ENCODE results near the gene MAML2.

The MAML2 gene

DNA sequence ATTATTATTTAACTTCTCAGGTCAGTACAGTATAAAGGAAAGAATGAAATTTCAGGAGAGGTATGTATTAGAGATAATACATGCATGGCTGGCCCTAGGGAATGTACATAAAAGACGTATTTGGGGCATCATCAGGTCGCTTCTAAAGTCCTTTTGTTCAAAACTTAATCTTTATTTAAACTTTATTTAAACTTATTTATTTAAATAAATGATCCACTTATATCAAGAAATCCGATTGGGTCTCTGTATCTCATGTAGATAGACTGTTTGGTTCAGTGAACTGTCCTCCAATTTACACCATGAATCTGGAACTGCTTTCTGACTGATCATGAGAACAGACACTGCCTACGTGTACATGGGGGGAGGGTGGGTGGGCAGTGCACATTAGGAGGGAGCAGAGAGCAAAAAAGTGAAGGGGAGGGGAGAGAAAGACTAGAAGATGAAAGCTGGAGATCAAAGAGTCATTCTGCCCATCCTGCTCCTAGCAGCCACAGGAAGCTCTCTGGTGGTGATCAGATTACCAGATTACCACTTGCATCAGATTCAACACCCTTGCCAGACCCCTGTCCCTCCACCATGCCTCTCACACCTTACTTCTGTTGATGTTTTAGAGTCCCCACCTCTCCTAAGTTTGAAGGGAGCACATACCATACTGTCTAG lies 327.0 kb downstream of the MAML2 start:
- H4K91ac ChIP-seq (ENCODE audit: low read length), result no peak overlapping the region
- no peak overlapping the region for H3K23ac ChIP-seq (ENCODE audit: low read length in 2 of 2)
- H2BK12ac ChIP-seq (ENCODE audit: low read length in 2 of 2), result no peak overlapping the region
- peak overlapping the region; percentile 27 for H4K8ac ChIP-seq (ENCODE audit: low read length)
- H3K79me1 ChIP-seq (replicated peaks; ENCODE audit: low read length, poor library complexity, severe bottlenecking), result peaks cover 7% of the 10 kb centered on the region
- H3K27ac ChIP-seq (ENCODE audit: low read length, poor library complexity, severe bottlenecking), result no peak overlapping the region
- no peaks in the 10 kb centered on the region for H3K9me3 ChIP-seq (ENCODE audit: control insufficient read depth, low read length)
- no peak overlapping the region for H3K4ac ChIP-seq (ENCODE audit: low read depth in 1 of 2, low read length in 2 of 2)
- H2AFZ ChIP-seq (ENCODE audit: low read depth, low read length), result no peak overlapping the region
- no peak overlapping the region for H3K14ac ChIP-seq (ENCODE audit: low read length in 2 of 2)
- H2AK5ac ChIP-seq (ENCODE audit: low read length, severe bottlenecking), result no peak overlapping the region
- DNase-seq, result no peak
- no peak overlapping the region for H2BK15ac ChIP-seq (ENCODE audit: low read depth, poor library complexity, severe bottlenecking)
- no peak overlapping the region for H3K4me2 ChIP-seq (ENCODE audit: low read length, poor library complexity, severe bottlenecking)
- H3K9ac ChIP-seq (ENCODE audit: low read length), result no peak overlapping the region
- H3K27me3 ChIP-seq (ENCODE audit: control insufficient read depth in 1 of 2, insufficient read depth in 1 of 2, low read length in 2 of 2), result no peaks in the 10 kb centered on the region
- no peak overlapping the region for H3K4me3 ChIP-seq (ENCODE audit: insufficient read depth in 1 of 2, low read depth in 1 of 2, low read length in 2 of 2)
- H2BK120ac ChIP-seq (ENCODE audit: low read depth, low read length), result peak overlapping the region; percentile 55
- H3K18ac ChIP-seq (ENCODE audit: low read depth in 1 of 2, low read length in 2 of 2), result no peak overlapping the region
- no CpG with 5 or more reads among the region's 4 CpGs for WGBS
- no peak overlapping the region for H2BK5ac ChIP-seq (ENCODE audit: low read depth, low read length, poor library complexity, severe bottlenecking)
- H3K4me1 ChIP-seq (ENCODE audit: control insufficient read depth, insufficient read depth, low read depth, low read length), result peaks cover 10% of the 10 kb centered on the region
- H3K36me3 ChIP-seq (ENCODE audit: control insufficient read depth in 1 of 2, insufficient read depth in 2 of 2, low read depth in 1 of 2, low read length in 2 of 2), result no peaks in the 10 kb centered on the region

- Histone ChIP-seq H3K79me1 (replicated peaks; ENCODE audit: low read length, poor library complexity, severe bottlenecking) (peaks cover 6% of the 10 kb centered on the region), H2AK5ac (ENCODE audit: low read length, severe bottlenecking) (no peak overlapping the region), H2BK15ac (ENCODE audit: low read depth, poor library complexity, severe bottlenecking) (no peak overlapping the region), H2BK12ac (ENCODE audit: low read length in 2 of 2) (no peak overlapping the region), H3K9ac (ENCODE audit: low read length) (no peak overlapping the region), H3K27ac (ENCODE audit: low read length, poor library complexity, severe bottlenecking) (no peak overlapping the region), H3K4me3 (ENCODE audit: insufficient read depth in 1 of 2, low read depth in 1 of 2, low read length in 2 of 2) (no peak overlapping the region), H3K36me3 (ENCODE audit: control insufficient read depth in 1 of 2, insufficient read depth in 2 of 2, low read depth in 1 of 2, low read length in 2 of 2) (no peaks in the 10 kb centered on the region), H3K4me2 (ENCODE audit: low read length, poor library complexity, severe bottlenecking) (no peak overlapping the region), H4K8ac (ENCODE audit: low read length) (no peak overlapping the region), H3K18ac (ENCODE audit: low read depth in 1 of 2, low read length in 2 of 2) (no peak overlapping the region), H2AFZ (ENCODE audit: low read depth, low read length) (no peak overlapping the region), H2BK5ac (ENCODE audit: low read depth, low read length, poor library complexity, severe bottlenecking) (no peak overlapping the region), H2BK120ac (ENCODE audit: low read depth, low read length) (no peak overlapping the region), H3K23ac (ENCODE audit: low read length in 2 of 2) (no peak overlapping the region), H3K14ac (ENCODE audit: low read length in 2 of 2) (no peak overlapping the region), H4K91ac (ENCODE audit: low read length) (no peak overlapping the region), H3K27me3 (ENCODE audit: control insufficient read depth in 1 of 2, insufficient read depth in 1 of 2, low read length in 2 of 2) (no peaks in the 10 kb centered on the region), H3K4me1 (ENCODE audit: control insufficient read depth, insufficient read depth, low read depth, low read length) (peaks cover 10% of the 10 kb centered on the region), H3K4ac (ENCODE audit: low read depth in 1 of 2, low read length in 2 of 2) (no peak overlapping the region), H3K9me3 (ENCODE audit: control insufficient read depth, low read length) (no peaks in the 10 kb centered on the region)
- WGBS, result 11% methylated on average over 2 of the region's 3 CpGs
- peak; percentile 87 for DNase-seq
These were observed 328.8 kb downstream of the MAML2 start for GRCh38 chr11:96014217-96014616.

DNA sequence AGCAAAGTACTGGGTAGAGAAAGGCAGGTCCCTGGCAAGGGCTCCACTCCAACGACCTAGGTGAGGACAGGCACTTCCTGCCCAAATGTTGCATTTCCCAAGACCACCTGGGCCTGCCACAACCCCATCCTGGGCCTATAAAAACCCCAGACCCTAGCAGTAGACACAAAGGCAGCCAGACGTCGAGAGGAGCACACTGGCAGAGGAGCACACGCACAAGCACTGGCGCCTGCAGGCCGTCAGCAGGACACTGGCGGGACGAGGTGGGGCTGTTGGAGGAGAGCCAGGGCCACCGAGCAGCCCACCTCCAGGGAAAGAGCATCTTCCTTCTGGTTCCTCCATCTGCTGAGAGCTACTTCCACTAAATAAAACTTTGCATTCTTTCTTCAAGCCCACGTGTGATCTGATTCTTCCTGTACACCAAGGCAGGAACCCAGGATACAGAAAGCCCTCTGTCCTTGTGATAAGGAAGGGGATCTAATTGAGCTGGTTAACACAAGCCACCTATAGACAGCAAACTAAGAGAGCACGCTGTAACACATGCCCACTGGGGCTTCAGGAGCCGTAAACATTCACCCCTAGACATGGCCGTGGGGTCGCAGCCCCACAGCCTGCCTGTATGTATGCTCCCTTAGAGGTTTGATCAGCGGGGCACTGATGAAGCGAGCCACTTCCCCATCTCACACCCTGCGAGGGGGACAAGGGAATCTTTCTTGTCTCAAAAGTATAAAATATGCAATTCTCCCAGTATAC lies 329.4 kb downstream of the MAML2 start:
- H2AK5ac ChIP-seq (ENCODE audit: low read length, severe bottlenecking), result peak overlapping the region; percentile 3
- H3K23ac ChIP-seq (ENCODE audit: low read length in 2 of 2), result no peak overlapping the region
- no peak overlapping the region for H3K4me3 ChIP-seq (ENCODE audit: insufficient read depth in 1 of 2, low read depth in 1 of 2, low read length in 2 of 2)
- H2BK12ac ChIP-seq (ENCODE audit: low read length in 2 of 2), result peak overlapping the region; percentile 75 to 93
- H3K4ac ChIP-seq (ENCODE audit: low read depth in 1 of 2, low read length in 2 of 2), result peak overlapping the region; percentile 71 to 76
- no peak overlapping the region for H3K4me2 ChIP-seq (ENCODE audit: low read length, poor library complexity, severe bottlenecking)
- H4K8ac ChIP-seq (ENCODE audit: low read length), result peak overlapping the region; percentile 59
- no peak overlapping the region for H3K9ac ChIP-seq (ENCODE audit: low read length)
- H3K14ac ChIP-seq (ENCODE audit: low read length in 2 of 2), result peak overlapping the region in 1 of 2 experiments; percentile 78
- H3K79me1 ChIP-seq (replicated peaks; ENCODE audit: low read length, poor library complexity, severe bottlenecking), result peaks cover 6% of the 10 kb centered on the region
- DNase-seq, result no peak
- no peaks in the 10 kb centered on the region for H3K36me3 ChIP-seq (ENCODE audit: control insufficient read depth in 1 of 2, insufficient read depth in 2 of 2, low read depth in 1 of 2, low read length in 2 of 2)
- H3K27ac ChIP-seq (ENCODE audit: low read length, poor library complexity, severe bottlenecking), result peak overlapping the region; percentile 49
- H3K18ac ChIP-seq (ENCODE audit: low read depth in 1 of 2, low read length in 2 of 2), result peak overlapping the region; percentile 63 to 90
- H2BK120ac ChIP-seq (ENCODE audit: low read depth, low read length), result no peak overlapping the region
- H3K4me1 ChIP-seq (ENCODE audit: control insufficient read depth, insufficient read depth, low read depth, low read length), result peaks cover 10% of the 10 kb centered on the region
- H2BK5ac ChIP-seq (ENCODE audit: low read depth, low read length, poor library complexity, severe bottlenecking), result no peak overlapping the region
- H4K91ac ChIP-seq (ENCODE audit: low read length), result peak overlapping the region; percentile 78
- no peaks in the 10 kb centered on the region for H3K27me3 ChIP-seq (ENCODE audit: control insufficient read depth in 1 of 2, insufficient read depth in 1 of 2, low read length in 2 of 2)
- 77% methylated on average over 16 of the region's 17 CpGs for WGBS
- no peak overlapping the region for H2AFZ ChIP-seq (ENCODE audit: low read depth, low read length)
- no peaks in the 10 kb centered on the region for H3K9me3 ChIP-seq (ENCODE audit: control insufficient read depth, low read length)
- no peak overlapping the region for H2BK15ac ChIP-seq (ENCODE audit: low read depth, poor library complexity, severe bottlenecking)

DNA sequence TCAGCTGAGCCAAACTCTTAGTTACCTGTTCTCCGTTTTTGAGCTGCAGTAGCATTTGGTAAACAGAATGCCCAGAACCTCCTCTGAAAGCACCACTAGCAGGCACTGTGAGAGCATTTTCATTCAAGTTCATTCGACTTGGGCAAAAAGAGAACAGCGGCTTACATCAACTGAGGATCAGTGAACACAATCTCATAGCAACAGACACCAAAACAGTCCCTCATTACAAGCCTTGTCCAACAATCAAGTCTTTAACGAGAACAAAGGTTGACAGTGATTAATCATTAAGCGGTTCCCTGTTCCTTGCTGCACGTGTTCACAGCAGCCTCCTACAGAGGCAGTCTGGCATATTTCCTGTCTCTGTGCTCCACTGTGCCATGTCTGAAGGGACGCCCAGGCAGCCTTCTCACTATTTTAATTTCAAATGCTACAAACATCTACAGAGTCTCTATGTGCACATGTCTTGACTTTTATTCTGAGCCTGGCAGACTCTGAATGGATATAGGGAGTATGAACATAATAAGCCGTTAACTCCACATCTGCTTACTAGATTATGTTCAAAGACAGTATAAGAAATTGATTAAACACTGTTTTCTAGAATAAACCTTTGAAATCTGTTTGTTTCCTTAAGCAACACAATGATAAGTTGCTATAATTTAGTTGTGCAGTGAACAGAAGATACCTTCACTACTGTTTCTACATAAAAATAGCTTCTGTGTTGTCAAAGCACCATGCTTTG lies 330.7 kb downstream of the MAML2 start:
- no peak overlapping the region for H2BK15ac ChIP-seq (ENCODE audit: low read depth, poor library complexity, severe bottlenecking)
- H3K4me3 ChIP-seq (ENCODE audit: insufficient read depth in 1 of 2, low read depth in 1 of 2, low read length in 2 of 2), result peak overlapping the region in 1 of 2 experiments; percentile 50
- peak overlapping the region; percentile 63 for H3K27ac ChIP-seq (ENCODE audit: low read length, poor library complexity, severe bottlenecking)
- no peak overlapping the region for H3K4me2 ChIP-seq (ENCODE audit: low read length, poor library complexity, severe bottlenecking)
- H2AK5ac ChIP-seq (ENCODE audit: low read length, severe bottlenecking), result no peak overlapping the region
- peak overlapping the region; percentile 83 for H3K9ac ChIP-seq (ENCODE audit: low read length)
- H3K23ac ChIP-seq (ENCODE audit: low read length in 2 of 2), result no peak overlapping the region
- no peak overlapping the region for H2BK5ac ChIP-seq (ENCODE audit: low read depth, low read length, poor library complexity, severe bottlenecking)
- DNase-seq, result peak; percentile 93
- H2AFZ ChIP-seq (ENCODE audit: low read depth, low read length), result no peak overlapping the region
- H3K9me3 ChIP-seq (ENCODE audit: control insufficient read depth, low read length), result no peaks in the 10 kb centered on the region
- no peak overlapping the region for H3K18ac ChIP-seq (ENCODE audit: low read depth in 1 of 2, low read length in 2 of 2)
- H3K36me3 ChIP-seq (ENCODE audit: control insufficient read depth in 1 of 2, insufficient read depth in 2 of 2, low read depth in 1 of 2, low read length in 2 of 2), result no peaks in the 10 kb centered on the region
- WGBS, result 9% methylated on average over 7 of the region's 8 CpGs
- H3K4ac ChIP-seq (ENCODE audit: low read depth in 1 of 2, low read length in 2 of 2), result no peak overlapping the region
- H3K4me1 ChIP-seq (ENCODE audit: control insufficient read depth, insufficient read depth, low read depth, low read length), result peaks cover 7% of the 10 kb centered on the region
- peak overlapping the region in 1 of 2 experiments; percentile 12 for H2BK12ac ChIP-seq (ENCODE audit: low read length in 2 of 2)
- H3K27me3 ChIP-seq (ENCODE audit: control insufficient read depth in 1 of 2, insufficient read depth in 1 of 2, low read length in 2 of 2), result no peaks in the 10 kb centered on the region
- no peak overlapping the region for H2BK120ac ChIP-seq (ENCODE audit: low read depth, low read length)
- no peak overlapping the region for H3K14ac ChIP-seq (ENCODE audit: low read length in 2 of 2)
- H3K79me1 ChIP-seq (replicated peaks; ENCODE audit: low read length, poor library complexity, severe bottlenecking), result peaks cover 3% of the 10 kb centered on the region
- no peak overlapping the region for H4K8ac ChIP-seq (ENCODE audit: low read length)
- H4K91ac ChIP-seq (ENCODE audit: low read length), result no peak overlapping the region

Measured in mesenchymal stem cell (in vitro differentiated cells and primary cell).